Measurements from ENCODE around the gene SCLT1. TPM values are rescaled to one million over a fixed set of nuclear protein-coding genes. Genes with fewer than 3 reads are reported as not detected.

SCLT1 gene
- total RNA-seq, 4 donors from 2014 or later: 12.9 to 28.6 (median 20.8) TPM

DNA sequence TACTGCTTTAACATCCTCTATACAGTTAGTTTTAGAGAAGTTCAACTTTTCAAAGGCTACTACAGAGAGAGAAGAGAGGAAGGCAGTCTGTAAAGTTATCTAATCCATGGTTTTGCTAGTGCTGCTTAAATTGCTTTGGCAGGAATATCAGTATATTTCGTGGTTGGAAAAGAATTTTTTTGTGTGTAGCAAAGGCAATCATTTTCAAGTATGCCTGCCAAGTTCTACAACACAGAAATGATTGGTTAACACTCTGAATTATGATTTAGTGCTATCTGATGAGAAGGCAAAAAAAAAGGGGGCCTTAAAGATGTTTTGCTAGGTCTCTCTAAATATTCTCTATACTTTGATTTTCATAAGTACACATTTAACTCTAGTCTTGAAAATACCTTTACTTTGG, 150.7 kb downstream of the SCLT1 start:
- DNase-seq: no peak
- no peak for TF ChIP-seq POLR2A (IDR thresholded peaks at IDR 0.05)
- TF ChIP-seq, protein P1, sequence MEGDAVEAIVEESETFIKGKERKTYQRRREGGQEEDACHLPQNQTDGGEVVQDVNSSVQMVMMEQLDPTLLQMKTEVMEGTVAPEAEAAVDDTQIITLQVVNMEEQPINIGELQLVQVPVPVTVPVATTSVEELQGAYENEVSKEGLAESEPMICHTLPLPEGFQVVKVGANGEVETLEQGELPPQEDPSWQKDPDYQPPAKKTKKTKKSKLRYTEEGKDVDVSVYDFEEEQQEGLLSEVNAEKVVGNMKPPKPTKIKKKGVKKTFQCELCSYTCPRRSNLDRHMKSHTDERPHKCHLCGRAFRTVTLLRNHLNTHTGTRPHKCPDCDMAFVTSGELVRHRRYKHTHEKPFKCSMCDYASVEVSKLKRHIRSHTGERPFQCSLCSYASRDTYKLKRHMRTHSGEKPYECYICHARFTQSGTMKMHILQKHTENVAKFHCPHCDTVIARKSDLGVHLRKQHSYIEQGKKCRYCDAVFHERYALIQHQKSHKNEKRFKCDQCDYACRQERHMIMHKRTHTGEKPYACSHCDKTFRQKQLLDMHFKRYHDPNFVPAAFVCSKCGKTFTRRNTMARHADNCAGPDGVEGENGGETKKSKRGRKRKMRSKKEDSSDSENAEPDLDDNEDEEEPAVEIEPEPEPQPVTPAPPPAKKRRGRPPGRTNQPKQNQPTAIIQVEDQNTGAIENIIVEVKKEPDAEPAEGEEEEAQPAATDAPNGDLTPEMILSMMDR (IDR thresholded peaks at IDR 0.05): no peak
- peaks cover 0 to 9% of the 10 kb centered on the region in 2 donors for H3K36me3 ChIP-seq
- H3K9me3 ChIP-seq: no peaks in the 10 kb centered on the region
- WGBS, 2 donors: 67 to 76% methylated on average over 1 of the region's 1 CpG
- H3K27me3 ChIP-seq: no peaks in the 10 kb centered on the region
- H3K4me3 ChIP-seq (replicated peaks in 1 of 3): no peak overlapping the region
- intact Hi-C loops (cut with DNase I): no loop called here
- peaks cover 5 to 11% of the 10 kb centered on the region in 2 donors for H3K4me1 ChIP-seq
- H3K27ac ChIP-seq: no peak overlapping the region

DNA sequence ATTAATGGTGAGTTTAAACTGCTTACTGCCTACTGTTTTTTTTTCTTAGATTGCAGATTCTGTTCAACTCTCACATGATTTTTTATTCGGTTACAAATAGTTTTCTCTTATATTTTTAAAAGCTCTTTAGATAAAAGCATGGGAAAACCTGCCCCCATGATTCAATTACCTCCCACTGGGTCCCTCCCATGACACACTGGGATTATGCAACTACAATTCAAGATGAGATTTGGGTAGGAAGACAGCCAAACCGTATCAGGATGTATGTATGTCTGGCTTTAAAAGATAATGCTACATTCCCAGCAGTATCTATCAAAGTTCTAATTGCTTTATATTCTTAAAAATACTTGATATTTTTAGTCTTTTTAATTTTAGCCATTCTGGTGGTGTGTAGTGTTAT, 152.4 kb downstream of the SCLT1 start:
- peaks cover 0 to 9% of the 10 kb centered on the region in 2 donors for H3K36me3 ChIP-seq
- no peaks in the 10 kb centered on the region for H3K27me3 ChIP-seq
- H3K9me3 ChIP-seq: no peaks in the 10 kb centered on the region
- DNase-seq: no peak
- no peak overlapping the region for H3K27ac ChIP-seq
- H3K4me1 ChIP-seq: peaks cover 5 to 12% of the 10 kb centered on the region in 2 donors
- TF ChIP-seq, protein P1 (IDR thresholded peaks at IDR 0.05): no peak
- no peak for TF ChIP-seq POLR2A (IDR thresholded peaks at IDR 0.05)
- 78 to 83% methylated on average over 2 of the region's 2 CpGs for WGBS, 2 donors
- intact Hi-C loops (cut with DNase I): no loop called here
- no peak overlapping the region for H3K4me3 ChIP-seq (replicated peaks in 1 of 3)

DNA sequence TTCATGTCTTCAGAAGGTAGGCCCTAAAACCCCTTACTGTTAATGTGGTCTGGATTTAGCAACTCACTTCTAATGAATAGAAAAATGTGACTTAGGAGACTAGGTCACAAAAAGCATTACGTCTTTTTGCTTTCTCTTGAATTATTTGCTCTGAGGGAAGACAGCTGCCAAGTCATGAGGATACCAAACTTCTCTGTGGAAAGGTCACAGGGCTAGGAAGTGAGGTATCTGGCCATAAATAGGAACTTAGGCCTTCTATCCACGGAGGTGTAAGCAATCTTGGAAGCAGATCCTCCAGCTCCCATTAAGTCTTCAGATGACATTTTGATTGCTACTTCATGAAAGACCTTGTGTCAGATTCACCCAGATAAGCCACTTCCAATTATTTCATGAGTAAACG, 163.3 kb downstream of the SCLT1 start:
- DNase-seq: no peak
- Histone ChIP-seq H3K4me1 (no peaks in the 10 kb centered on the region), H3K27ac (no peak overlapping the region), H3K4me3 (replicated peaks in 1 of 3) (no peak overlapping the region), H3K27me3 (no peaks in the 10 kb centered on the region), H3K9me3 (no peaks in the 10 kb centered on the region), H3K36me3 (no peaks in the 10 kb centered on the region)
- 62 to 76% methylated on average over 3 of the region's 3 CpGs for WGBS, 2 donors
- TF ChIP-seq, protein P1 (IDR thresholded peaks at IDR 0.05): no peak
- no peak for TF ChIP-seq POLR2A (IDR thresholded peaks at IDR 0.05)
- intact Hi-C loops (cut with DNase I): no loop called here

DNA sequence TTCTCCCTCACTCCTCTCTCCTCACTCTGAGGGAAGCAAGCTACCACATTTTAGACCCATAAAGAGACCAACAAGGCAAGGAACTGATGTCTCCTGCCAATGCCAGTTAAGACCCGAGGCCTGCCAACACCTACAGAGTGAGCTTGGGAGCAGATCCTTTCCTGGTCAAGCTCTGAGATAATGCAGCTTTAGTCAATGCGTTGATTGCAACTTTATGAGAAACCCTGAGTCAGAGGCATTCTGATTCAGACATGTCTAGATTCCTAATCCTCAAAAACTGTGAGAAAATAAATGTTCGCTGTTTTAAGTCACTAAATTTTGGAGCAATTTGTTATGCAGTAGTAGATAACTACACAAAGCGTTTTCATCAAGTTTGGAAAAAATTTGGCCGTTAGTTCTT, 168.4 kb downstream of the SCLT1 start:
- H3K4me3 ChIP-seq (replicated peaks in 1 of 3): no peak overlapping the region
- 89 to 96% methylated on average over 5 of the region's 5 CpGs for WGBS, 2 donors
- H3K4me1 ChIP-seq: no peaks in the 10 kb centered on the region
- H3K9me3 ChIP-seq: no peaks in the 10 kb centered on the region
- H3K27me3 ChIP-seq: no peaks in the 10 kb centered on the region
- no peak overlapping the region for H3K27ac ChIP-seq
- intact Hi-C loops (cut with DNase I): no loop called here
- no peak for TF ChIP-seq POLR2A (IDR thresholded peaks at IDR 0.05)
- TF ChIP-seq, protein P1 (IDR thresholded peaks at IDR 0.05): no peak
- DNase-seq: no peak
- no peaks in the 10 kb centered on the region for H3K36me3 ChIP-seq

DNA sequence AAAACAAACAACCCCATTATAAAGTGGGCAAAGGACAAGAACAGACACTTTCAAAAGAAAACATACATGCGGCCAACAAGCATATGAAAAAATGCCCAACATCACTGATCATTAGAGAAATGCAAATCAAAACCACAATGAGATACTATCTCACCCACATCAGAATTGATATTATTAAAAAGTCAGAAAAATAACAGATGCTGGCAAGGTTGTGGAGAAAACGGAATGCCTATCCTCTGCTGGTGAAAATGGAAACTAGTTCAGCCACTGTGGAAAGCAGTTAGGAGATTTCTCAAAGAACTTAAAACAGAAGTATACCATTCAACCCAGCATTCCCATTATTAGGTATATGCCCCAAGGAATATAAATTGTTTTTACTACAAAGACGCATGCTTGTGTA, 171.4 kb downstream of the SCLT1 start:
- DNase-seq: no peak
- intact Hi-C loops (cut with DNase I): no loop called here

More for the DNA sequence above, 171.4 kb downstream of the SCLT1 start:
- TF ChIP-seq POLR2A (IDR thresholded peaks at IDR 0.05): no peak
- TF ChIP-seq, protein P1 (IDR thresholded peaks at IDR 0.05): no peak
- Histone ChIP-seq H3K27me3 (no peaks in the 10 kb centered on the region), H3K36me3 (no peaks in the 10 kb centered on the region), H3K27ac (no peak overlapping the region), H3K4me3 (replicated peaks in 1 of 3) (no peak overlapping the region), H3K9me3 (no peaks in the 10 kb centered on the region), H3K4me1 (no peaks in the 10 kb centered on the region)
- WGBS, 2 donors: 77 to 95% methylated on average over 3 of the region's 3 CpGs

All from thyroid gland (tissue), 4 donors.